Measurements from ENCODE around the gene IGF2.

IGF2 gene

DNA sequence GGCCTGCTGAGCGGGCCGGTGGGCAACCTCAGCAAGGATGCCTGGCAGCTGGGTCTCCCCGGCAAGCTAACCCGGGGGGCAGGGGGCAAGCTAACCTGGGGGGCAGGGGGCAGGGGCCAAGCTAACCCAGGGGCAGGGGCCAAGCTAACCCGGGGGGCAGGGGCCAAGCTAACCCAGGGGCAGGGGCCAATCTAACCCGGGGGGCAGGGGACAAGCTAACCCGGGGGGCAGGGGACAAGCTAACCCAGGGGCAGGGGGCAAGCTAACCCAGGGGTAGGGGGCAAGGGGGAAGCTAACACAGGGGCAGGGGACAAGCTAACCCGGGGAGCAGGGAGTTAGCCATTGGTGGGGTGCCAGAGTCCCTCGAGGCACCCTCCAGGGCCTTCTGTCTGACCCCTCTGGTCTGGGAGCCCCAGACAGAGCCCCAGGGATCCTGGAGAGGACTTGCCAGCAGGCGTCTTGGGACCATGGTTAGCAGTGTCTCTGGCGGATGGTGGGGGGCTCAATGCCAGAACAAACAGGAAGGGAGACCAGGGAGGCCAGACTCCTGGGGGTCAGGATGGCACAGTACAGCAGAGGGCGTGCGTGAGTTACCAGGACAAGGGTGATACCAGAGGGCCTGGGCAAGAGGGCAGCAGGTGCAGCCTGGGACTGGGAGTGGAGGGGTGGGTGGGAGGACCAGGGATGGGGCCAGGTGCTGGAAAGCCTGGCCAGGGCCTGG lies 16.1 kb downstream of the IGF2 start:
- DNase-seq (ENCODE audit: low read depth in 2 of 2): no peak

DNA sequence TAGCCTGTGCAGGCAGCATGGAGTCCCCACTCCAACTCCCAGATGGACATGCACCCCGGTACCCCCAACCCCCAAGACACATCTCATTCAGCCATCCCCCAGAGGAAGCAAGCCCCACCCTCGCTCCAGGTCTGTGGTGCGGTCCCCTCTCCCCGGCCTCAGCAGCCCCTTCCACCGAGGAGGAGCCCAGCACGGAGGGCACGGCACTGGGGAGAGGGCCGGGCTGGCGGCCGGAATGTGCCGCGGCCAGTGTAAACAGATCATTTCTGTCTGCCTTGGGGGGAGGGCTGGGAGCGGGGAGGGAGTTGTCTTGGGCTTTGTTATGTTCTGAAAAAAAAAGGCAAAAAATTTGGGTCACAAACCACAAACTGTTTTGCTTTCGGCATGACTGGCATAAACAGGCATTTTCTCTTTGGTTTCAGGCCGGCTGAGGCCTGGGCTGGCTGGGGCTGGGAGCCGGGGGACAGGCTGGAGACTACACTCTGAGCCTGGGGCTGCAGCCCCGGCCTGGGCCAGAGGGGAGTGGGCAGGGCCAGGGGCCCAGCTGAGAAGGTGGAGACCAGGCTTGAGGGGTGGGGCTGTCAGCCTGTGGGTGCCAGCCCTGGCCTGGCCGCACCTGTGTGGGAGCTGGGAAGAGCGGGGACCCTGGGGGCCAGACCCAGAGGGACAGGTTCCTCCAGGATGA lies 16.8 kb downstream of the IGF2 start:
- DNase-seq (ENCODE audit: low read depth in 2 of 2): no peak

- no peak for DNase-seq (ENCODE audit: low read depth in 2 of 2)
Observed at GRCh38 chr11:2121227-2122130, 17.7 kb downstream of the IGF2 start.

GRCh38 chr11:2120359-2121100 lies 18.7 kb downstream of the IGF2 start:
- no peak for DNase-seq (ENCODE audit: low read depth in 2 of 2)

- DNase-seq (ENCODE audit: low read depth in 2 of 2): no peak
Observed at GRCh38 chr11:2118677-2119076, 20.5 kb downstream of the IGF2 start.

GRCh38 chr11:2116680-2117079 lies 22.5 kb downstream of the IGF2 start:
- DNase-seq (ENCODE audit: low read depth in 2 of 2): no peak

- DNase-seq (ENCODE audit: low read depth in 2 of 2): no peak
Observed at GRCh38 chr11:2115308-2115707, 23.9 kb downstream of the IGF2 start.

- no peak for DNase-seq (ENCODE audit: low read depth in 2 of 2)
Observed at GRCh38 chr11:2114430-2115241, 24.6 kb downstream of the IGF2 start.

- DNase-seq (ENCODE audit: low read depth in 2 of 2): no peak
Observed at GRCh38 chr11:2113776-2114175, 25.4 kb downstream of the IGF2 start.

DNA sequence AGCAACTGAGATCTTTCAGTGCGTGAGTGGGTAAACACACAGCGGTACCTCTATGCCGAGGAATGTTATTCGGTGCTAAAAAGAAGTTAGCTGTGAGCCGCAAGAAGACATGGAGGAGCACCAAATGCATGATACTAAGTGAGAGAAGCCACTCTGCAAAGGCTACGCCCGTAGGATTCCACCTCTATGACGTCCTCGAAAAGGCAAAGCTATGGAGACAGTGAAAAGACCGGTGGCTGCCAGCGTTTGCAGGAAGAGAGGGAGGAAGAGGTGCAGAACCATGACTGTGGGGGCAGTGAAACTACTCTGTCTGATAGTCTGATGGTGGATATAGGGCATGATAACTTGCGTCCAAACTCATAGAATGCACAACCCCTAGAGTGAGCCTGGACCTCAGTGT lies 28.7 kb downstream of the IGF2 start:
- no peak for DNase-seq (ENCODE audit: low read depth in 2 of 2)

GRCh38 chr11:2109541-2110019 lies 29.6 kb downstream of the IGF2 start:
- DNase-seq (ENCODE audit: low read depth in 2 of 2): no peak

DNA sequence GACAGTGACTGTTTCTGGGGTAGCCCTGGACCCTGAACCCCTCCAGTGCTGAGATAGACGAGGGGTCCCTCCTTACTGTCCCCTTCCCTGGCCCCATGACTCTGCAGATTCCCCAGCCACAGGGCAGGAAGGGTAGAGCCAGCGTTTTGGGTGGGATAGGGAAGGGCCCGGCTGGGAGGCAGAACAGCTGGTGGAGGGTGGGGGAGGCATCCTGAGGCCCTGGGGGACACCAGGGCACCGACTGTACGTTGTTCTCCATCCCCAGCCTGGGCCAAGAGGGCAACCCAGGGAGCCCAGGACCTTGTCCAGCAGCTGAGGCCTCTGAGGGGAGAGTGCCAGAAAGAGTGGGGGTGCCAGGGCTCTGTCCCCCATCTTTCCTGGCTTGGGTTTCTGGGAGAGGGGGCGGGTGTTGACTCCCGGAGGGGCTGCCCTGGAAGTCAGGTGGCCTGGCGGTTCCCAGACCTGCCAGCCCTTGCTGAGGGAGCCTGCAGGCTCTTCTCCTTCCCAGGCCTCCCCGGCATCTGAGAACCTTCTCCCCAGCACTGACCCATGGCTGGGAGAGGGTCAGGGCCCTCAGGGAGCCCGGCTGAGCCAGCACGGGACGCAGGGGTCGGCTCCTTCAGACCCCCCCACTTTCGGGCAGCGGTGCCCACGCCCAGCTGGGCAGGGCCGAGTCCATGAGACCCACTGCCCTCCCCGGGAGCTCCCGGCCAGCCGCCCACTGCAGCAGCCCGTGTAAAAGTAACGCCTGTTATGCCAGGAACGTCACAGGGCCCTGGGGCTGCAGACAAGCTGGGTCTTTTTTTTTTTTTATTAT lies 30.3 kb downstream of the IGF2 start:
- no peak for DNase-seq (ENCODE audit: low read depth in 2 of 2)

- DNase-seq (ENCODE audit: low read depth in 2 of 2): no peak
Observed at GRCh38 chr11:2107941-2108630, 31.1 kb downstream of the IGF2 start.

- DNase-seq (ENCODE audit: low read depth in 2 of 2): no peak
Observed at GRCh38 chr11:2107521-2107920, 31.7 kb downstream of the IGF2 start.

DNA sequence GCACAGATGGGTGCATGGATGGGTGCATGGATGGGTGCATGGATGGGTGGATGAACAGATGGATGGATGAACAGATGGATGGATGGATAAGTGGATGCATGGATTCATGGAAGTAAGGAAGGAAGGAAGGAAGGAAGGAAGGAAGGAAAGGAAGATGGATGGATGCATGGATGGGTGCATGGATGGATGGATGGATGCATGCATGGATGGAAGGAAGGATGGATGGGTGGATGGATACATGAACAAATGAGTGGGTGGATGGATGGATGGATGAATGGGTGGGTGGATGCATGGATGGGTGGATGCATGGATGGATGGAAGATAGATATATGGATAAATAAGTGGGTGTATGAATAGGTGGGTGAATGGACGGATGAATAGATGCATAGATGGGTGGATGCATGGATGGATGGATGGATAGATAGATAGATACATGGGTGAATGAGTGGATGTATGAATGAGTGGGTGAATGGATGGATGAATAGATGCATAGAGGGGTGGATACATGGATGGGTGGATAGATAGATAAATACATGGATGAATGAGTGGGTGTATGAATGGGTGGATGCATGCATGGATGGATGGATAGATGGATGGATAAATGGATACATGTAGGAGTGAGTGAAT lies 32.5 kb downstream of the IGF2 start:
- no peak for DNase-seq (ENCODE audit: low read depth in 2 of 2)

GRCh38 chr11:2105511-2105910 lies 33.7 kb downstream of the IGF2 start:
- no peak for DNase-seq (ENCODE audit: low read depth in 2 of 2)

DNA sequence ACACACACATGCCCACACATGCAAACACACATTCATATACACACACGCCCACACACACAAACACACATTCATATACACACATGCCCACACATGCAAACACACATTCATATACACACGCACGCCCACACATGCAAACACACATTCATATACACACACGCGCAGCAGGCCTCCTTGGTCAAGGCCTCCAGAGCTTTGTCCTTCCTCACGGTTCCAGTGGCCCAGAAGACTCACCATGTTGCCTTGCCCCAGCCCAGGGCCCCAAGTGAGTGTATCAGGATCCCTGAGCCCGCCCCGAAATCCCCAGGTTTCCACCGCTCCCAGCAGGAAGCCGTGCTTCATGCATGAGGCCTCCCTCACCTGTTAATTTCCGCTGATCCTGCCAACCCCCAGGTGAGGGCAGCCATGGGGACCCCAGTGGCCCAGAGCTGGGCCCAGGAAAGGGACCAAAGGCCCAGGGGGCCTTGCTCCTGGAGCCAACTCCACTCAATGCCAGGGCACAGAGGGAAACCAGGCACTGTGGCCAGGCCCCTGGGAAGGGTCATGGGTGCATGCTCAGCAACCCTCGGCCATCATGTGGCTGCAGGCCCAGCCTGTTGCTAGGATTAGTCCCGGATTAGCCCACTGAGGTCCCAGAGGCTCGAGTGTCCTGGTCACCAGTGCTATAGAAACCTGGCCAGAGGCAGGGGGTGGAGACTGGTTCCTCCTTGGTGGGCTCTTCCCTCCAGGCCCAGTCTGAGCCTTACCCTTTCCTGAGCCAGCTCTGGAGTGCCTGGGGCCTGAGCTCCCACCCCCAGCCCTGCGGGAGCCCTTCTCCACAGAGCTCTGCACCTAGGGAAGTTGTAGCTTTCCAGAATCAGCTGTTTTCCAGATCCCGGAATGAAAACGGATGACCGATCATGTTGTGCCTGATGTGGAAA lies 34.4 kb downstream of the IGF2 start:
- no peak for DNase-seq (ENCODE audit: low read depth in 2 of 2)

Data from stimulated activated CD4-positive, alpha-beta T cell treated with anti-CD3 and anti-CD28 coated beads, Interleukin-4, amount 100 ng/mL, for 48 hours (primary cell).